MM.1S (cell line): ENCODE results near the gene FRY.

ENCODE experiments used
- EZH2phosphoT487 ChIP-seq: fragments of 300-600 bp; sonication (generic); IDR thresholded peaks from 2 replicates; pipeline ENCODE4 v1.6.1; 2018; ENCODE audit warnings: antibody characterized with exemption, low read length
- TF ChIP-seq, protein P1 (sequence below): fragments of 300-600 bp; sonication (generic); IDR thresholded peaks from 2 replicates; pipeline ENCODE4 v1.5.1; 2016; ENCODE audit warnings: antibody characterized with exemption, low read length, mixed read lengths

DNA sequence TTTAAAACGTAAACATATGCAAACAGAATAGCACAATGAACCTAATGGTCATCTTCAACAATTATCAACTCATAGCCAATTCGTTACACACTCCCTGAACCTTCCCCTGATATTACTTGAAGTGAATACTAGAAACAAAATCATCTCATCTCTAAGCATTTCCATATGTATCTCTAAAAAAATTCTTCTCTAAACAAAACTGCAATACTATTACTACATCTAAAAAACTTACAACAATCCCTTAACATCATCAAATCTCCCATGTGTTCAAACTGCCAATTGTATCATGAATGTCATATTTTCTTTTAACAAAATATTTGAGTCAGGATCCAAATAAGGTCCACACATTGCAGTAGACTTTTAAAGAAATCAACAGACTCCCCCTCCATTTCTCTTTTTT lies 61.4 kb downstream of the FRY start:
- TF ChIP-seq, protein P1, sequence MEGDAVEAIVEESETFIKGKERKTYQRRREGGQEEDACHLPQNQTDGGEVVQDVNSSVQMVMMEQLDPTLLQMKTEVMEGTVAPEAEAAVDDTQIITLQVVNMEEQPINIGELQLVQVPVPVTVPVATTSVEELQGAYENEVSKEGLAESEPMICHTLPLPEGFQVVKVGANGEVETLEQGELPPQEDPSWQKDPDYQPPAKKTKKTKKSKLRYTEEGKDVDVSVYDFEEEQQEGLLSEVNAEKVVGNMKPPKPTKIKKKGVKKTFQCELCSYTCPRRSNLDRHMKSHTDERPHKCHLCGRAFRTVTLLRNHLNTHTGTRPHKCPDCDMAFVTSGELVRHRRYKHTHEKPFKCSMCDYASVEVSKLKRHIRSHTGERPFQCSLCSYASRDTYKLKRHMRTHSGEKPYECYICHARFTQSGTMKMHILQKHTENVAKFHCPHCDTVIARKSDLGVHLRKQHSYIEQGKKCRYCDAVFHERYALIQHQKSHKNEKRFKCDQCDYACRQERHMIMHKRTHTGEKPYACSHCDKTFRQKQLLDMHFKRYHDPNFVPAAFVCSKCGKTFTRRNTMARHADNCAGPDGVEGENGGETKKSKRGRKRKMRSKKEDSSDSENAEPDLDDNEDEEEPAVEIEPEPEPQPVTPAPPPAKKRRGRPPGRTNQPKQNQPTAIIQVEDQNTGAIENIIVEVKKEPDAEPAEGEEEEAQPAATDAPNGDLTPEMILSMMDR: no peak
- no peak for TF ChIP-seq EZH2phosphoT487
